Measurements from ENCODE around the gene ORMDL1. TPM values are rescaled to one million over a fixed set of nuclear protein-coding genes. Genes with fewer than 3 reads are reported as not detected.

Gene ORMDL1
- polyA plus RNA-seq, 1 donor = 86.6 TPM

DNA sequence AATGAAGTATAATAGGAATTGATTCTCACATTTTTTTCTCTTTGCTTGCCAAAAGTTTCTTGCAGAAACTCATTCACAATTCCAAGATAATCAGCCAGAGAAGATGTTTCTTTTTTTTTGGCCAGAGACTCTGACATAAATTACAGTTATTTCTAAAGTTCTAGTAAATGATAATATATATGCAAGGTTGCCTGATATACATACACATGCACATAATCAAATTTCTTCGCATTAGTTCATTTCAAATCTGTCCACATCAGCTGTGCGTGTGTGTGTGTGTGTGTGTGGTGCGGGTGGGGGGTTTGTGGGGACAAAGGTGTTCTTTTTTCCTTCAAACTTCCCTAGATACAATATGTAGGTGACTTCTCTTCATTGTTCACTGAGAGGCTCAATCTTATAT is 54.7 kb downstream of the ORMDL1 start:
- Histone ChIP-seq H3K27me3 (ENCODE audit: control insufficient read depth, insufficient read depth, low read length) (no peaks in the 10 kb centered on the region), H3K4me3 (ENCODE audit: low read length) (no peak overlapping the region), H3K36me3 (ENCODE audit: control insufficient read depth, insufficient read depth, low read length) (peaks cover 4% of the 10 kb centered on the region), H3K9me3 (ENCODE audit: control insufficient read depth, low read depth, low read length) (no peaks in the 10 kb centered on the region), H3K27ac (ENCODE audit: low read length) (no peak overlapping the region), H3K4me1 (ENCODE audit: control insufficient read depth, insufficient read depth, low read length) (no peaks in the 10 kb centered on the region)
- DNase-seq = no peak
- WGBS (ENCODE audit: insufficient coverage, low lambda C conversion rate) = no CpG with 5 or more reads among the region's 3 CpGs

DNA sequence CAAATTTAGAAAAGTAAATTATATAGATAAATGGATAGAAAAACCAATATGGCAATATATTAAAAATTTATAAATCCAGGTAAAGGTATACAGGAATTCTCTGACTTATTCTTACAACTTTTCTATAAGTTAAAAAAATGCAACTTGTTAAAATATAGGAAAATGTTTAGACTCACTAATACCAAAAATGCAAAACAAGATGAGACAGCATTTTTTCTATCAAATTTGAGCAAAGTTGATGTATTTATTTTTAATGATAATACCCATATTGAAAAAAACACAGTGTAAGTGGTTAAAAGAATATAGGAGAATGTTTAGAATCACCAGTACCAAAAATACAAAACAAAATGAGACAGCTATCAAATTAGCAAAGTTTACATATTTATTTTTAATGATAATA is 57.3 kb downstream of the ORMDL1 start:
- Histone ChIP-seq H3K27ac (ENCODE audit: low read length) (no peak overlapping the region), H3K4me3 (ENCODE audit: low read length) (no peak overlapping the region), H3K9me3 (ENCODE audit: control insufficient read depth, low read depth, low read length) (no peaks in the 10 kb centered on the region), H3K27me3 (ENCODE audit: control insufficient read depth, insufficient read depth, low read length) (no peaks in the 10 kb centered on the region), H3K36me3 (ENCODE audit: control insufficient read depth, insufficient read depth, low read length) (peaks cover 4% of the 10 kb centered on the region), H3K4me1 (ENCODE audit: control insufficient read depth, insufficient read depth, low read length) (no peaks in the 10 kb centered on the region)
- DNase-seq = no peak

DNA sequence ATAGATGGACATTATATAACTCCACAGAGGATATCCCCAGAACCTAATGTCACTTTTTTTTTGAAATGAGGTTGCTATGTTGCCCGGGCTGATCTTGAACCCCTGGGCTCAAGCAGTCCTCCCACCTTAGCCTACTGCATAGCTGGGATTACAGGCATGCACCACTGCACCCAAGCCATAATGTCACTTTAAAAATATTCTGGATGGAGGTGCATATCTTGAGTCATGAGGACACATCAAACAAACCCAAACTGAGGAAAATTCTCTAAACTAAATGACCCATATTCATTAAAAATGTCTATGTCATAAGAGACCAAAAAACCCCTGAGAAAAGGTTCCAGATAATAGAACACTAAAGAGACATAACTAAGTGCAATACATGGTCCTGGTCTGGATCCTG is 57.9 kb downstream of the ORMDL1 start:
- Histone ChIP-seq H3K4me3 (ENCODE audit: low read length) (no peak overlapping the region), H3K27me3 (ENCODE audit: control insufficient read depth, insufficient read depth, low read length) (no peaks in the 10 kb centered on the region), H3K27ac (ENCODE audit: low read length) (no peak overlapping the region), H3K36me3 (ENCODE audit: control insufficient read depth, insufficient read depth, low read length) (peaks cover 4% of the 10 kb centered on the region), H3K9me3 (ENCODE audit: control insufficient read depth, low read depth, low read length) (no peaks in the 10 kb centered on the region), H3K4me1 (ENCODE audit: control insufficient read depth, insufficient read depth, low read length) (no peaks in the 10 kb centered on the region)
- DNase-seq = no peak
- no CpG with 5 or more reads among the region's 1 CpG for WGBS (ENCODE audit: insufficient coverage, low lambda C conversion rate)

DNA sequence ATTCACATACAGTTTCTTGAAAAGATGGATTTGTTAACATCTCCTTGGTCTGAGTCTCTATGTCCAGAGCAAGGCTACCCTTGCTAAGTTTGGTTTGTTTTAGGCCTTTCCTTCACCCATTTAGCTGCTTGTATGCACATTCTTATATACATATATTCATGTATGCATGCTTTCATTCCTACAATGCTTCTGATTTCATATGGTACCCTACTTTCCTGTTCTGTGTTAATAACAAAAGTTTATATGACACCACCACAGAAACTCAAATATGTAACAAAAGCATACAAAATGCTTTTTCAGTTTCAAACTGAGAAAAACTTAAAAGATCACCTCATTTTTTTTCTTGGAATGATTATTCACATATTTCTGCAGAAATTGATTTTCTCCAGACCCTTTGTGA is 60.9 kb downstream of the ORMDL1 start:
- Histone ChIP-seq H3K27ac (ENCODE audit: low read length) (no peak overlapping the region), H3K9me3 (ENCODE audit: control insufficient read depth, low read depth, low read length) (no peaks in the 10 kb centered on the region), H3K4me1 (ENCODE audit: control insufficient read depth, insufficient read depth, low read length) (no peaks in the 10 kb centered on the region), H3K27me3 (ENCODE audit: control insufficient read depth, insufficient read depth, low read length) (no peaks in the 10 kb centered on the region), H3K4me3 (ENCODE audit: low read length) (no peak overlapping the region), H3K36me3 (ENCODE audit: control insufficient read depth, insufficient read depth, low read length) (no peaks in the 10 kb centered on the region)
- DNase-seq = no peak

Other genes with a start within 250 kb of the ORMDL1 start
- 304 TPM for gene SLC40A1, start 203.6 kb downstream of the ORMDL1 start, polyA plus RNA-seq
- gene ASNSD1, start 122.9 kb downstream of the ORMDL1 start, polyA plus RNA-seq = 35.9 TPM
- gene ANKAR, start 109.7 kb downstream of the ORMDL1 start, polyA plus RNA-seq = 7.7 TPM
- 11.8 TPM for gene OSGEPL1, start 21.5 kb downstream of the ORMDL1 start, polyA plus RNA-seq
- gene PMS1, start 111 bp upstream of the ORMDL1 start, polyA plus RNA-seq = 15.1 TPM